GM18526 (cell line): ENCODE results near the gene LRBA.

Experiments
- POLR2A ChIP-seq: IDR thresholded peaks from 3 replicates; pipeline ENCODE4 v1.6.1; 2011; ENCODE audit not compliant: insufficient read length; ENCODE audit errors: extremely low read depth

Gene LRBA

GRCh38 chr4:150491132-150492049 is 523.7 kb downstream of the LRBA start:
- no peak for TF ChIP-seq POLR2A

GRCh38 chr4:150482581-150482980 is 532.5 kb downstream of the LRBA start:
- no peak for TF ChIP-seq POLR2A

GRCh38 chr4:150479657-150480056 is 535.4 kb downstream of the LRBA start:
- TF ChIP-seq POLR2A, result no peak

GRCh38 chr4:150477869-150478268 is 537.2 kb downstream of the LRBA start:
- TF ChIP-seq POLR2A, result no peak

GRCh38 chr4:150476776-150477175 is 538.3 kb downstream of the LRBA start:
- TF ChIP-seq POLR2A, result no peak

- no peak for TF ChIP-seq POLR2A
These were observed 539.3 kb downstream of the LRBA start for GRCh38 chr4:150475763-150476162.

- no peak for TF ChIP-seq POLR2A
These were observed 550.6 kb downstream of the LRBA start for GRCh38 chr4:150464523-150464922.

GRCh38 chr4:150462743-150463142 is 552.3 kb downstream of the LRBA start:
- TF ChIP-seq POLR2A, result no peak

GRCh38 chr4:150461957-150462356 is 553.1 kb downstream of the LRBA start:
- TF ChIP-seq POLR2A, result no peak

- TF ChIP-seq POLR2A, result no peak
These were observed 557.3 kb downstream of the LRBA start for GRCh38 chr4:150457802-150458201.

- TF ChIP-seq POLR2A, result no peak
These were observed 563.2 kb downstream of the LRBA start for GRCh38 chr4:150451883-150452282.

GRCh38 chr4:150447356-150447755 is 567.7 kb downstream of the LRBA start:
- no peak for TF ChIP-seq POLR2A

GRCh38 chr4:150439451-150439933 is 575.6 kb downstream of the LRBA start:
- no peak for TF ChIP-seq POLR2A

- no peak for TF ChIP-seq POLR2A
These were observed 578.3 kb downstream of the LRBA start for GRCh38 chr4:150436598-150437370.

GRCh38 chr4:150431221-150431620 is 583.9 kb downstream of the LRBA start:
- no peak for TF ChIP-seq POLR2A

- TF ChIP-seq POLR2A, result no peak
These were observed 589.9 kb downstream of the LRBA start for GRCh38 chr4:150425161-150425560.

- no peak for TF ChIP-seq POLR2A
These were observed 591.6 kb downstream of the LRBA start for GRCh38 chr4:150423503-150423902.

GRCh38 chr4:150423074-150423473 is 592.0 kb downstream of the LRBA start:
- TF ChIP-seq POLR2A, result no peak
